Ishikawa (cell line): ENCODE data around the gene ZBTB44.

Source experiments
- CEBPB ChIP-seq: IDR thresholded peaks from 2 replicates; pipeline ENCODE4 v1.6.1; 2012
- CREB1 ChIP-seq: IDR thresholded peaks from 2 replicates; pipeline ENCODE4 v1.6.1; 2012; ENCODE audit warnings: low read depth
- EGR1 ChIP-seq: IDR thresholded peaks from 2 replicates; pipeline ENCODE4 v1.6.1; 2012
- EP300 ChIP-seq: IDR thresholded peaks from 2 replicates; pipeline ENCODE4 v1.6.1; 2012; ENCODE audit warnings: borderline replicate concordance
- FOXM1 ChIP-seq: IDR thresholded peaks from 2 replicates; pipeline ENCODE4 v1.6.1; 2012; ENCODE audit warnings: low read depth, borderline replicate concordance
- MAX ChIP-seq: IDR thresholded peaks from 2 replicates; pipeline ENCODE4 v1.6.1; 2012
- NFIC ChIP-seq: IDR thresholded peaks from 2 replicates; pipeline ENCODE4 v1.6.1; 2012
- RAD21 ChIP-seq: IDR thresholded peaks from 2 replicates; pipeline ENCODE4 v1.6.1; 2012; ENCODE audit warnings: low read depth
- TAF1 ChIP-seq: IDR thresholded peaks from 2 replicates; pipeline ENCODE4 v1.6.1; 2012; ENCODE audit warnings: low read depth, mild to moderate bottlenecking
- TCF12 ChIP-seq: IDR thresholded peaks from 2 replicates; pipeline ENCODE4 v1.6.1; 2012; ENCODE audit warnings: low read depth
- TEAD4 ChIP-seq: IDR thresholded peaks from 2 replicates; pipeline ENCODE4 v1.6.1; 2012
- USF1 ChIP-seq: IDR thresholded peaks from 2 replicates; pipeline ENCODE4 v1.6.1; 2012
- YY1 ChIP-seq: IDR thresholded peaks from 2 replicates; pipeline ENCODE4 v1.6.1; 2012; ENCODE audit warnings: low read depth
- ZBTB7A ChIP-seq: IDR thresholded peaks from 2 replicates; pipeline ENCODE4 v1.6.1; 2012; ENCODE audit warnings: low read depth
- TF ChIP-seq, protein P1 (sequence below): IDR thresholded peaks from 2 replicates; pipeline ENCODE4 v1.6.1; 2012; ENCODE audit warnings: low read depth, mild to moderate bottlenecking

ZBTB44 gene

GRCh38 chr11:130263351-130263750 is 51.4 kb downstream of the ZBTB44 start:
- TF ChIP-seq USF1: no peak
- TF ChIP-seq YY1: no peak
- TF ChIP-seq EP300: no peak

DNA sequence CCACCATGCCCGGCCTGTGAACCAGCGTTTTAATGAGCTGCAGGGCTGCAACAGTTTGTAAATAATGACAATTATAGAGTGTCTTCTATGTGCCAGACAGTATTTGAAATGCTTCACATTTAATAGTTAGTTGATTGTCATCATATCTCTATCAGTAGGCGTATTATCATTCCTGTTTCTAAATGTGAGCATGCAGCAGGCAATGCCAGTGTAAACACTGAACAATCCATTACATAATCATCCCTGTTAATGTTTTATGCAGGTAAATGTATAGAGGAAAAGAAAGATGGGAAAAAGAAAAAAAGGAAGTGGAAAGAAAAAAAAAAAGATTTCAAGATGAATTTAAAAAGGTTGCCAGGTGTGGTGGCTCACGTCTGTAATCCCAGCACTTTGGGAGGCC is 52.3 kb downstream of the ZBTB44 start:
- TF ChIP-seq TCF12 (no peak), YY1 (no peak), NFIC (no peak), CREB1 (no peak), MAX (no peak), USF1 (no peak), RAD21 (no peak), EP300 (no peak), CEBPB (no peak), TAF1 (no peak), ZBTB7A (no peak), FOXM1 (no peak), EGR1 (no peak), TEAD4 (no peak)
- TF ChIP-seq, protein P1, sequence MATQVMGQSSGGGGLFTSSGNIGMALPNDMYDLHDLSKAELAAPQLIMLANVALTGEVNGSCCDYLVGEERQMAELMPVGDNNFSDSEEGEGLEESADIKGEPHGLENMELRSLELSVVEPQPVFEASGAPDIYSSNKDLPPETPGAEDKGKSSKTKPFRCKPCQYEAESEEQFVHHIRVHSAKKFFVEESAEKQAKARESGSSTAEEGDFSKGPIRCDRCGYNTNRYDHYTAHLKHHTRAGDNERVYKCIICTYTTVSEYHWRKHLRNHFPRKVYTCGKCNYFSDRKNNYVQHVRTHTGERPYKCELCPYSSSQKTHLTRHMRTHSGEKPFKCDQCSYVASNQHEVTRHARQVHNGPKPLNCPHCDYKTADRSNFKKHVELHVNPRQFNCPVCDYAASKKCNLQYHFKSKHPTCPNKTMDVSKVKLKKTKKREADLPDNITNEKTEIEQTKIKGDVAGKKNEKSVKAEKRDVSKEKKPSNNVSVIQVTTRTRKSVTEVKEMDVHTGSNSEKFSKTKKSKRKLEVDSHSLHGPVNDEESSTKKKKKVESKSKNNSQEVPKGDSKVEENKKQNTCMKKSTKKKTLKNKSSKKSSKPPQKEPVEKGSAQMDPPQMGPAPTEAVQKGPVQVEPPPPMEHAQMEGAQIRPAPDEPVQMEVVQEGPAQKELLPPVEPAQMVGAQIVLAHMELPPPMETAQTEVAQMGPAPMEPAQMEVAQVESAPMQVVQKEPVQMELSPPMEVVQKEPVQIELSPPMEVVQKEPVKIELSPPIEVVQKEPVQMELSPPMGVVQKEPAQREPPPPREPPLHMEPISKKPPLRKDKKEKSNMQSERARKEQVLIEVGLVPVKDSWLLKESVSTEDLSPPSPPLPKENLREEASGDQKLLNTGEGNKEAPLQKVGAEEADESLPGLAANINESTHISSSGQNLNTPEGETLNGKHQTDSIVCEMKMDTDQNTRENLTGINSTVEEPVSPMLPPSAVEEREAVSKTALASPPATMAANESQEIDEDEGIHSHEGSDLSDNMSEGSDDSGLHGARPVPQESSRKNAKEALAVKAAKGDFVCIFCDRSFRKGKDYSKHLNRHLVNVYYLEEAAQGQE: no peak

GRCh38 chr11:130261571-130261970 is 53.1 kb downstream of the ZBTB44 start:
- TF ChIP-seq RAD21 (no peak), FOXM1 (no peak), CEBPB (no peak), TEAD4 (no peak), ZBTB7A (no peak), YY1 (no peak), MAX (no peak), EGR1 (no peak), CREB1 (no peak), USF1 (no peak), TAF1 (no peak), NFIC (no peak), TCF12 (no peak), EP300 (no peak)
- TF ChIP-seq, protein P1: no peak

- TF ChIP-seq TEAD4: no peak
- TF ChIP-seq MAX: no peak
- TF ChIP-seq TCF12: no peak
- no peak for TF ChIP-seq RAD21
- TF ChIP-seq USF1: no peak
- no peak for TF ChIP-seq ZBTB7A
- TF ChIP-seq, protein P1: no peak
- TF ChIP-seq EP300: no peak
- TF ChIP-seq YY1: no peak
- no peak for TF ChIP-seq CREB1
- no peak for TF ChIP-seq TAF1
- TF ChIP-seq CEBPB: no peak
- no peak for TF ChIP-seq NFIC
- TF ChIP-seq EGR1: no peak
- TF ChIP-seq FOXM1: no peak
Observed at GRCh38 chr11:130260742-130261141, 54.0 kb downstream of the ZBTB44 start.
